ENCODE measurements around the gene ZNF444. TPM values are rescaled to one million over a fixed set of nuclear protein-coding genes. Genes with fewer than 3 reads are reported as not detected.

The ZNF444 gene
- total and polyA plus RNA-seq, 4 donors, result 27.8 to 55.5 (median 41.6) TPM

- Histone ChIP-seq H3K27me3 (ENCODE audit: control insufficient read depth in 3 of 3, insufficient read depth in 3 of 3, low read length in 2 of 3) (no peaks in the 10 kb centered on the region), H3K36me3 (ENCODE audit: control insufficient read depth in 4 of 4, insufficient read depth in 4 of 4, low read length in 4 of 4) (no peaks in the 10 kb centered on the region), H3K9me3 (ENCODE audit: control insufficient read depth in 4 of 4, insufficient read depth in 3 of 4, low read length in 3 of 4) (peaks cover 0 to 3% (median 0%) of the 10 kb centered on the region in 4 donors), H3K4me1 (ENCODE audit: control insufficient read depth in 5 of 5, insufficient read depth in 5 of 5, low read length in 5 of 5) (peaks cover 0 to 32% (median 9%) of the 10 kb centered on the region in 5 donors), H3K27ac (ENCODE audit: low read depth in 1 of 2, low read length in 1 of 2) (no peak overlapping the region), H3K9ac (ENCODE audit: insufficient read depth in 1 of 2, low read length in 2 of 2) (no peak overlapping the region), H3K4me3 (no peak overlapping the region)
- no peak for TF ChIP-seq CTCF (IDR thresholded peaks at IDR 0.05; ENCODE audit: control extremely low read depth, extremely low read depth)
- 75 to 86% methylated on average over 4 of the region's 4 CpGs for WGBS, 2 donors
- ATAC-seq (ENCODE audit: insufficient read depth, low FRiP score) (no peak), DNase-seq (no peak)
These were observed 16.5 kb upstream of the ZNF444 start for GRCh38 chr19:56124578-56124977.

- Histone ChIP-seq H3K27ac (ENCODE audit: low read depth in 1 of 2, low read length in 1 of 2) (no peak overlapping the region), H3K9ac (ENCODE audit: insufficient read depth in 1 of 2, low read length in 2 of 2) (peak overlapping the region in 1 of 2 donors; percentile 55), H3K4me1 (ENCODE audit: control insufficient read depth in 5 of 5, insufficient read depth in 5 of 5, low read length in 5 of 5) (peaks cover 0 to 37% (median 8%) of the 10 kb centered on the region in 5 donors), H3K36me3 (ENCODE audit: control insufficient read depth in 4 of 4, insufficient read depth in 4 of 4, low read length in 4 of 4) (no peaks in the 10 kb centered on the region), H3K9me3 (ENCODE audit: control insufficient read depth in 4 of 4, insufficient read depth in 3 of 4, low read length in 3 of 4) (peaks cover 0 to 3% (median 0%) of the 10 kb centered on the region in 4 donors), H3K27me3 (ENCODE audit: control insufficient read depth in 3 of 3, insufficient read depth in 3 of 3, low read length in 2 of 3) (no peaks in the 10 kb centered on the region), H3K4me3 (no peak overlapping the region)
- peak; percentile 60 to 85 (median 75) for DNase-seq
- 69 to 77% methylated on average over 16 of the region's 16 CpGs for WGBS, 2 donors
- TF ChIP-seq CTCF (IDR thresholded peaks at IDR 0.05; ENCODE audit: control extremely low read depth, extremely low read depth), result no peak
- no peak for ATAC-seq (ENCODE audit: insufficient read depth, low FRiP score)
These were observed 15.1 kb upstream of the ZNF444 start for GRCh38 chr19:56125806-56126590.

GRCh38 chr19:56126983-56127780 is 13.9 kb upstream of the ZNF444 start:
- 90 to 91% methylated on average over 19 of the region's 19 CpGs for WGBS, 2 donors
- no peak overlapping the region for H3K27ac ChIP-seq (ENCODE audit: low read depth in 1 of 2, low read length in 1 of 2)
- peaks cover 0 to 3% (median 0%) of the 10 kb centered on the region in 4 donors for H3K9me3 ChIP-seq (ENCODE audit: control insufficient read depth in 4 of 4, insufficient read depth in 3 of 4, low read length in 3 of 4)
- H3K9ac ChIP-seq (ENCODE audit: insufficient read depth in 1 of 2, low read length in 2 of 2), result no peak overlapping the region
- DNase-seq (no peak), ATAC-seq (ENCODE audit: insufficient read depth, low FRiP score) (no peak)
- no peaks in the 10 kb centered on the region for H3K27me3 ChIP-seq (ENCODE audit: control insufficient read depth in 3 of 3, insufficient read depth in 3 of 3, low read length in 2 of 3)
- no peak for TF ChIP-seq CTCF (IDR thresholded peaks at IDR 0.05; ENCODE audit: control extremely low read depth, extremely low read depth)
- H3K4me3 ChIP-seq, result no peak overlapping the region
- H3K36me3 ChIP-seq (ENCODE audit: control insufficient read depth in 4 of 4, insufficient read depth in 4 of 4, low read length in 4 of 4), result no peaks in the 10 kb centered on the region
- H3K4me1 ChIP-seq (ENCODE audit: control insufficient read depth in 5 of 5, insufficient read depth in 5 of 5, low read length in 5 of 5), result peaks cover 0 to 37% (median 8%) of the 10 kb centered on the region in 5 donors
